Neural progenitor cell (in vitro differentiated cells): ENCODE measurements around the gene SLC12A9. TPM values are rescaled to one million over a fixed set of nuclear protein-coding genes. Genes with fewer than 3 reads are reported as not detected.

Experiments
- DNase-seq: peaks from one replicate; pipeline ENCODE4 v3.0.0-alpha.2; 2016; ENCODE audit warnings: low spot score
- H2AFZ ChIP-seq: fragments of 200-600 bp; sonication (generic); replicated peaks from 2 replicates; pipeline ENCODE4 v1.6.1; 2016; ENCODE audit warnings: antibody characterized with exemption
- H3F3A ChIP-seq: fragments of 200-600 bp; sonication (generic); 2 replicates; pipeline ENCODE4 v1.6.1; 2016; ENCODE audit warnings: antibody characterized with exemption, low read depth
- H3K27ac ChIP-seq: fragments of 200-600 bp; sonication (generic); 2 replicates; pipeline ENCODE4 v1.5.1; 2016; ENCODE audit warnings: mild to moderate bottlenecking
- H3K27me3 ChIP-seq: fragments of 200-600 bp; sonication (generic); 2 replicates; pipeline ENCODE4 v1.6.1; 2016; ENCODE audit warnings: mild to moderate bottlenecking, moderate library complexity
- H3K36me3 ChIP-seq: fragments of 200-600 bp; sonication (generic); 2 replicates; pipeline ENCODE4 v1.5.1; 2016
- H3K4me1 ChIP-seq: fragments of 200-600 bp; sonication (generic); 2 replicates; pipeline ENCODE4 v1.6.1; 2016; ENCODE audit warnings: mixed run types
- H3K4me2 ChIP-seq: fragments of 200-600 bp; sonication (generic); 2 replicates; pipeline ENCODE4 v1.6.1; 2016
- H3K4me3 ChIP-seq: fragments of 200-600 bp; sonication (generic); 2 replicates; pipeline ENCODE4 v1.5.1; 2016
- H3K79me2 ChIP-seq: fragments of 200-600 bp; sonication (generic); 2 replicates; pipeline ENCODE4 v1.6.1; 2016; ENCODE audit warnings: low read depth
- H3K9ac ChIP-seq: fragments of 200-600 bp; sonication (generic); 2 replicates; pipeline ENCODE4 v1.6.1; 2016
- H3K9me3 ChIP-seq: fragments of 200-600 bp; sonication (generic); 2 replicates; pipeline ENCODE4 v1.5.1; 2016; ENCODE audit warnings: low read depth
- H4K20me1 ChIP-seq: fragments of 200-600 bp; sonication (generic); 2 replicates; pipeline ENCODE4 v1.6.1; 2016; ENCODE audit warnings: low read depth
- H3K27ac Mint-ChIP-seq: 3 replicates; pipeline ENCODE4 v1.8.0; 2021; ENCODE audit warnings: mixed read lengths
- H3K27me3 Mint-ChIP-seq: 2 replicates; pipeline ENCODE4 v1.8.0; 2022; ENCODE audit warnings: low read depth, mild to moderate bottlenecking, inconsistent platforms, moderate library complexity, mixed read lengths; ENCODE audit not compliant: insufficient read depth
- H3K36me3 Mint-ChIP-seq: 3 replicates; pipeline ENCODE4 v1.8.0; 2021; ENCODE audit warnings: mixed read lengths
- H3K4me1 Mint-ChIP-seq: 3 replicates; pipeline ENCODE4 v1.8.0; 2021; ENCODE audit warnings: mixed read lengths
- H3K4me3 Mint-ChIP-seq: 3 replicates; pipeline ENCODE4 v1.8.0; 2021; ENCODE audit warnings: mild to moderate bottlenecking, moderate library complexity, mixed read lengths
- H3K9me3 Mint-ChIP-seq: 3 replicates; pipeline ENCODE4 v1.8.0; 2020; ENCODE audit warnings: mixed read lengths
- EZH2 ChIP-seq: fragments of 200-600 bp; sonication (generic); IDR thresholded peaks from 2 replicates; pipeline ENCODE4 v1.6.1; 2017; ENCODE audit warnings: antibody characterized with exemption, mild to moderate bottlenecking, moderate library complexity
- EZH2phosphoT487 ChIP-seq: fragments of 200-600 bp; sonication (generic); IDR thresholded peaks from 2 replicates; pipeline ENCODE4 v1.6.1; 2017; ENCODE audit warnings: antibody characterized with exemption
- total RNA-seq: library from RNA; depleted of rRNA; stranded (reverse); fragments of >200 nt; gene quantifications from 2 replicates; pipeline ENCODE4 v1.2.3, GENCODE V29; 2015; ENCODE audit warnings: low replicate concordance
- TF ChIP-seq, protein P1 (sequence below): fragments of 200-600 bp; sonication (generic); IDR thresholded peaks from 2 replicates; pipeline ENCODE4 v1.5.1; 2017; ENCODE audit warnings: antibody characterized with exemption, mild to moderate bottlenecking

SLC12A9 gene
- total RNA-seq, 1 donor from 2014 or later = 3.5 TPM

DNA sequence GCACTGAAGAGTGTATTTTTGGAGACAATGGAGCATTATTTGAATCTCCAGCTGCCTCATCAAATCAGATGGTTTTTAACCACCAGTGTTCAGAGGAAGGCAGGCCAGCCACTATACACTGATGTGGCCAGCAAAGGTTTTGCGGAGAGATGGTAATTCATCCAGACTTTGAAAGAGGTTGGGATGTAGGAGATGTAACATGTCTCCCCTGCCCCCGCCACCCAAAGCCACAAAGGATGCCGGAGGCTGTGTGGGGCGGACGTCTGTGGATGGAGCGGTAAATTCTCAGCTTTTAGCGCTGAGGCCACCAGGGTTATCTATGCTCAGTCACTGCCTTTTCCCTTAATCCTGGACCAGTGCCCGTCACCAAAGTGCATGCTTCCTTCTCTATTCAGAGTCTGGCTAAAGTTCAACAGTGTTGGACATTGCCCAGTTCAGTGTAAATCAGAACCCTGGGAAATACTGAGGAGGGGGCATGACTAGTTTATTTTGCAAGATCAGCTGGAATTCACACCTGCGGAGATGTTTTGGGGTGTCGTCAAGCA, 11.0 kb downstream of the SLC12A9 start:
- Histone ChIP-seq H3K4me2 (no peak overlapping the region), H3K4me1 (peaks cover 9% of the 10 kb centered on the region), H3F3A (peaks cover 10% of the 10 kb centered on the region), H3K27ac (no peak overlapping the region), H3K4me3 (no peak overlapping the region), H4K20me1 (no peaks in the 10 kb centered on the region), H3K27me3 (no peaks in the 10 kb centered on the region), H2AFZ (no peak overlapping the region), H3K9ac (no peak overlapping the region), H3K9me3 (no peaks in the 10 kb centered on the region), H3K36me3 (no peaks in the 10 kb centered on the region), H3K79me2 (peaks cover 16% of the 10 kb centered on the region)
- Mint-ChIP-seq H3K4me3 (no peak overlapping the region), H3K36me3 (peaks cover 7% of the 10 kb centered on the region), H3K27ac (no peak overlapping the region), H3K9me3 (no peaks in the 10 kb centered on the region), H3K4me1 (peaks cover 11% of the 10 kb centered on the region), H3K27me3 (peaks cover 5% of the 10 kb centered on the region)
- no peak for DNase-seq
- TF ChIP-seq EZH2phosphoT487 = no peak
- no peak for TF ChIP-seq EZH2
- TF ChIP-seq, protein P1, sequence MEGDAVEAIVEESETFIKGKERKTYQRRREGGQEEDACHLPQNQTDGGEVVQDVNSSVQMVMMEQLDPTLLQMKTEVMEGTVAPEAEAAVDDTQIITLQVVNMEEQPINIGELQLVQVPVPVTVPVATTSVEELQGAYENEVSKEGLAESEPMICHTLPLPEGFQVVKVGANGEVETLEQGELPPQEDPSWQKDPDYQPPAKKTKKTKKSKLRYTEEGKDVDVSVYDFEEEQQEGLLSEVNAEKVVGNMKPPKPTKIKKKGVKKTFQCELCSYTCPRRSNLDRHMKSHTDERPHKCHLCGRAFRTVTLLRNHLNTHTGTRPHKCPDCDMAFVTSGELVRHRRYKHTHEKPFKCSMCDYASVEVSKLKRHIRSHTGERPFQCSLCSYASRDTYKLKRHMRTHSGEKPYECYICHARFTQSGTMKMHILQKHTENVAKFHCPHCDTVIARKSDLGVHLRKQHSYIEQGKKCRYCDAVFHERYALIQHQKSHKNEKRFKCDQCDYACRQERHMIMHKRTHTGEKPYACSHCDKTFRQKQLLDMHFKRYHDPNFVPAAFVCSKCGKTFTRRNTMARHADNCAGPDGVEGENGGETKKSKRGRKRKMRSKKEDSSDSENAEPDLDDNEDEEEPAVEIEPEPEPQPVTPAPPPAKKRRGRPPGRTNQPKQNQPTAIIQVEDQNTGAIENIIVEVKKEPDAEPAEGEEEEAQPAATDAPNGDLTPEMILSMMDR = no peak

DNA sequence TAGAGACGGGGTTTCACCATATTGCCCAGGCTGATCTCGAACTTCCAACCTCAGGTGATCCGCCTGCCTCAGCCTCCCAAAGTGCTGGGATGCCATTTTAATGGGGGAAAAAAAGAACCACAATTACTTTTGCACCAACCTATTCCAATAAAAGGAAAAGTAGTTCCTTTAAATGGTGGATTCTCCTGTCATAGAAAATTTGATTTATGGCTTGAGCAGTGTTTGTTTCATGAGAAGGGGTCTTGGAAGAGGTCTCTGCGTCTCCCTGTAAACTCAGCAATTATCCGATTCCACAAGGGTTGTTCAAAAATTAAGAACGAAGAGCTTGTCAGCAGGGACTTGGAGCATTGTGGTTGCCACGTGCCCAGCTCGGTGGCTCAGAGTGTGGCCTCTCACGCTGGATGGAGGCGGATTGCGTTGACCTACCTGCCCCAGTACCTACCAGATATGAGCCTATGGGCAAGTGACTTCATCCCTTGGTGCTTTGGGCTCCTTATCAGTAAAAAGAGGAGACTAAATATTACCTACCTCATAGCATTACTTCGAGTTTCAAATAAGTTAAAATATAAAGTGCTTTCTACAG, 11.8 kb downstream of the SLC12A9 start:
- H3K4me3 Mint-ChIP-seq = no peak overlapping the region
- peaks cover 10% of the 10 kb centered on the region for H3F3A ChIP-seq
- H3K36me3 Mint-ChIP-seq = peaks cover 7% of the 10 kb centered on the region

DNA sequence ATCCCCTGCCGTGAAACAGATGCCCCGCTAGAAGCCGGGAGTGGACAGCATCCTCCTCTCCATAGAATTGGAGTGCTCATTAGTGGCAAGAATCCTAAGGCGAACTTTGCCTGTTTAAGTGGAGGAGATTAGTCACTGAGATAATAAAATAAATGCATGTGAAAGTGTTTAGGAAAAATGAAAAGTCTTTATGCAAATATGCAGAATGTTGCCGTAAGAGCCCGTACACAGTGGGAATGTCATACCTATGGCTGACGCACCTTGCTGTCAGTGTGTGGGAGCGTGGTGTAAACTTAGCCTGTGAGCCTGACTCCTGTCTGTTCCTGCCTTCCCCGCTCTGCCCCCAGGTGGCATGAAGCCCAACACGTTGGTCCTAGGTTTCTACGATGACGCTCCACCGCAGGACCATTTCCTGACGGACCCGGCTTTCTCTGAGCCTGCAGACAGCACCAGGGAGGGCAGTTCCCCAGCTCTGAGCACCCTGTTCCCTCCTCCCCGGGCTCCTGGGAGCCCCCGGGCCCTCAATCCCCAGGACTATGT, 12.9 kb downstream of the SLC12A9 start:
- Histone ChIP-seq H3K4me2 (no peak overlapping the region), H3K4me1 (peaks cover 13% of the 10 kb centered on the region), H3K9me3 (no peaks in the 10 kb centered on the region), H3K4me3 (no peak overlapping the region), H4K20me1 (no peaks in the 10 kb centered on the region), H2AFZ (no peak overlapping the region), H3K9ac (no peak overlapping the region), H3F3A (peaks cover 10% of the 10 kb centered on the region), H3K27me3 (no peaks in the 10 kb centered on the region), H3K27ac (no peak overlapping the region), H3K79me2 (peaks cover 26% of the 10 kb centered on the region), H3K36me3 (no peaks in the 10 kb centered on the region)
- Mint-ChIP-seq H3K27ac (peak overlapping the region; percentile 42), H3K9me3 (no peaks in the 10 kb centered on the region), H3K4me1 (peaks cover 11% of the 10 kb centered on the region), H3K4me3 (peak overlapping the region; percentile 39), H3K36me3 (peaks cover 5% of the 10 kb centered on the region), H3K27me3 (peaks cover 5% of the 10 kb centered on the region)
- TF ChIP-seq EZH2 (no peak), EZH2phosphoT487 (no peak)
- TF ChIP-seq, protein P1 = no peak
- no peak for DNase-seq

More for the DNA sequence above, 11.8 kb downstream of the SLC12A9 start:
- Histone ChIP-seq H3K27ac (no peak overlapping the region), H3K4me3 (no peak overlapping the region), H3K27me3 (no peaks in the 10 kb centered on the region), H3K4me2 (no peak overlapping the region), H2AFZ (no peak overlapping the region), H3K79me2 (peaks cover 25% of the 10 kb centered on the region), H4K20me1 (no peaks in the 10 kb centered on the region), H3K36me3 (no peaks in the 10 kb centered on the region), H3K4me1 (peaks cover 13% of the 10 kb centered on the region), H3K9me3 (no peaks in the 10 kb centered on the region), H3K9ac (no peak overlapping the region)
- Mint-ChIP-seq H3K4me1 (peaks cover 11% of the 10 kb centered on the region), H3K9me3 (no peaks in the 10 kb centered on the region), H3K27ac (peak overlapping the region; percentile 17), H3K27me3 (peaks cover 5% of the 10 kb centered on the region)
- DNase-seq = no peak
- TF ChIP-seq EZH2 (no peak), EZH2phosphoT487 (no peak)
- TF ChIP-seq, protein P1 = no peak
